Fibroblast of the aortic adventitia (primary cell): ENCODE results near the gene OPCML. TPM values are rescaled to one million over a fixed set of nuclear protein-coding genes. Genes with fewer than 3 reads are reported as not detected.

Source experiments
- DNase-seq: peaks from one replicate; pipeline ENCODE4 v3.0.0-alpha.2; 2010; ENCODE audit warnings: low read depth
- H3K4me3 ChIP-seq: 2 replicates; pipeline ENCODE4 v1.5.1; 2011; ENCODE audit warnings: low read depth, mild to moderate bottlenecking, control low read depth, low read length, moderate library complexity
- total RNA-seq: library from RNA; depleted of rRNA; stranded (reverse); fragments of >200 nt; gene quantifications from 2 replicates; pipeline ENCODE4 v1.2.3, GENCODE V29; 2012; ENCODE audit warnings: low replicate concordance
- TF ChIP-seq, protein P1 (sequence below): IDR thresholded peaks from 2 replicates; pipeline ENCODE4 v1.5.1; 2011; ENCODE audit warnings: mild to moderate bottlenecking, low read length, control low read depth, inconsistent platforms; ENCODE audit not compliant: insufficient read depth

The OPCML gene
- total RNA-seq, 1 donor, result 0.18 TPM

DNA sequence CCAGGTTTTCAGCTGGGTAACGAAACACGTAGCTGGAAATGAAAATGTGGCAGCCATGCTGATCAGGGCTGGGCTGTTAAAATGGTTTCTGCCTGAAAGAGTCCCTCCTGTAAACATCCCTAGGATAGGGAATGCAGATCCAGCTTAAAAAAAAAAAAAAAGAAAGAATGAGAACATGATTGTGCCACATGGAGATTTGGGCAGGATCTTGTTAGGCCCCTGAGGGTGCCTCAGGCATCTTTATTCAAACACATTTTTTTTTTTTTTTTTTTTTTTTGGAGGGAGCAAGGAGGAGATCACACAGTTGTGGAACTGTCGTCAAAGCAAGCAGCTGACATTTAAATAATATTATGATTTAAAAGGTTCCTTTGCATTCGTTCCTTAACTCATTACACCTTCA lies 900.3 kb downstream of the OPCML start:
- H3K4me3 ChIP-seq, result no peak overlapping the region
- DNase-seq, result no peak
- TF ChIP-seq, protein P1, sequence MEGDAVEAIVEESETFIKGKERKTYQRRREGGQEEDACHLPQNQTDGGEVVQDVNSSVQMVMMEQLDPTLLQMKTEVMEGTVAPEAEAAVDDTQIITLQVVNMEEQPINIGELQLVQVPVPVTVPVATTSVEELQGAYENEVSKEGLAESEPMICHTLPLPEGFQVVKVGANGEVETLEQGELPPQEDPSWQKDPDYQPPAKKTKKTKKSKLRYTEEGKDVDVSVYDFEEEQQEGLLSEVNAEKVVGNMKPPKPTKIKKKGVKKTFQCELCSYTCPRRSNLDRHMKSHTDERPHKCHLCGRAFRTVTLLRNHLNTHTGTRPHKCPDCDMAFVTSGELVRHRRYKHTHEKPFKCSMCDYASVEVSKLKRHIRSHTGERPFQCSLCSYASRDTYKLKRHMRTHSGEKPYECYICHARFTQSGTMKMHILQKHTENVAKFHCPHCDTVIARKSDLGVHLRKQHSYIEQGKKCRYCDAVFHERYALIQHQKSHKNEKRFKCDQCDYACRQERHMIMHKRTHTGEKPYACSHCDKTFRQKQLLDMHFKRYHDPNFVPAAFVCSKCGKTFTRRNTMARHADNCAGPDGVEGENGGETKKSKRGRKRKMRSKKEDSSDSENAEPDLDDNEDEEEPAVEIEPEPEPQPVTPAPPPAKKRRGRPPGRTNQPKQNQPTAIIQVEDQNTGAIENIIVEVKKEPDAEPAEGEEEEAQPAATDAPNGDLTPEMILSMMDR, result no peak

DNA sequence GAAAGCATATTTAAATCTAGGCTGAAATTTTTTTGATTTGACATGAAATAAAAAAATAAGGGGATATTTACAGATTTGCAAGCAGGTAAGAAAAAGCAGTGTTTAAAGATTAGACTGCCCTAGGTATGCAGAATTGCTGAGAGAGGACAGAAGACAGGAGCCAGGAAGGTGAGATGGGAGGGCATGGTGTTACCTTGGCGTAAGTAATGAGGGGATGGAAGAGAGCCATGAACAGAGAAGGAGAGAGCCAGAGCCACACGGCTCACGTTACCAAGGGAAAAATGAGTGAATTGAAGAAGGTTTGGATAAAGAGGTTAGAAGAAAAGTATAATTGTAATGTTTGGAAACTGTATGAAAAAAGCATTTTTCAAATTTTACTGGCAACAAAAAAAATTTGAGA lies 904.3 kb downstream of the OPCML start:
- no peak overlapping the region for H3K4me3 ChIP-seq
- TF ChIP-seq, protein P1, result no peak

DNA sequence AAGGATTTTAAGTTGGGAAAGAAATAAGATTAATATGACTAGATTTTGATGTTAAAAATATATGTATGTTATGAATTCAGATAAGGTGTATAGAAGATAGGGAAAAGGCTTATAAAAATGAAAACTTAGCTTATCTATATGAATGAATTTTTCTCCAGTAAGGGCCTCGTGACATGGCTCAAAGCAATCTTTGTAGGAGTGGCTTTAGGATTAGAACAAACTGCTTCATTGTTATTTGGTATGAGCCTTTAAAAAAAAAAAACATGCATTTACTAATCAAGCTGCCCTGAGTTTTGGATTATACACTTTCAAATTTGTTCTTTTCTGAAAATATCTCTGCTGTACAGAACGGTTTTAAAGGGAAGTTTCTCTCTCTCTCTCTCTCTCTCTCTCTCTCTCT lies 905.9 kb downstream of the OPCML start:
- no peak for DNase-seq
- no peak overlapping the region for H3K4me3 ChIP-seq
- TF ChIP-seq, protein P1, result no peak

More for the DNA sequence above, 904.3 kb downstream of the OPCML start:
- no peak for DNase-seq

DNA sequence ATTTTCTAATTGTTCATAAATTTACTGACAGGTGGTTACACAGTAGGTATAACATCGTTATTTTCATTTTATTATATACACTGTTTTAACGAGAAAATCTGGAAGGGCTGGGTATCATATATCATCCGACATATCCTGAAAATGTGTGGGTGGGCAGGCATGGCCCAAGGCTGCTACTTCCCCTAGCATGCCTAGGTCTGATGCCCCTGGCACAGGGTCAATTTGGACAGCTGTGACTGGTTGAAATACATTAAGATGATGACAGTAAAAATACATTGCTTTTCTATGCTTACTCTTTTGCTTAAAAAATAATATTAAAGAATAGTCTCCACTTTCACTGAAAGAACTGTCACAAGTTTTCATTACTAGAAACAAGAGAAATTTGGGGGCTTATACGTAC lies 908.8 kb downstream of the OPCML start:
- DNase-seq, result no peak
- no peak overlapping the region for H3K4me3 ChIP-seq
- TF ChIP-seq, protein P1, result no peak

DNA sequence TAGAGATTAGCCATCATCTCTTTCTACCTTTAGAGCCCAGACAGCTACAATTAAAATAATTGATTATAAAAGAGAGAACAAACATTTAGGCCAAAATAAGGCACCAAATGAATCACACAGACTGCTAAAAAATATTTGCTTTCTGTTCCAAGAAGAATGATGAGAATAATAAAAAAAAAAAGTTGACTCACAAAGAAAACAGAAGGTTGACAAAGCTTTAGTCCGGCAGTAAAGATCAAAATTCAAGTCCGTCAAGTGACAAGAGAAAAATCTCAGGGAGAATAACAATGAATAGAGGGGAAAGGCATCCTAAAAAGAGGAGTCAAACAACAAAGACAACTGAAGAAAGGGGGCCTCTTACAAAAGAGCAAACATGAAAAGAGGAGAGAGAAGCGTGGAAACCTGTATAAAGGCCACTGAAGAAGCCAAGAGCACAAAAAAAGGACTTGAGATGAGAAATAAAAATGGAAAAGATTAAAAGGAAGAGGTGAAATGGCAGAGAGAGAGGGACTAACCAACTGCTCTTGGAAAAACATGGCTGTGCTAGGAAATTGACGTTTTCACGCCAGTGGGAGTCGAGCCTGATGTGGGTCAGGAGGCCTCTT lies 910.2 kb downstream of the OPCML start:
- no peak for DNase-seq
- TF ChIP-seq, protein P1, result no peak
- H3K4me3 ChIP-seq, result no peak overlapping the region

DNA sequence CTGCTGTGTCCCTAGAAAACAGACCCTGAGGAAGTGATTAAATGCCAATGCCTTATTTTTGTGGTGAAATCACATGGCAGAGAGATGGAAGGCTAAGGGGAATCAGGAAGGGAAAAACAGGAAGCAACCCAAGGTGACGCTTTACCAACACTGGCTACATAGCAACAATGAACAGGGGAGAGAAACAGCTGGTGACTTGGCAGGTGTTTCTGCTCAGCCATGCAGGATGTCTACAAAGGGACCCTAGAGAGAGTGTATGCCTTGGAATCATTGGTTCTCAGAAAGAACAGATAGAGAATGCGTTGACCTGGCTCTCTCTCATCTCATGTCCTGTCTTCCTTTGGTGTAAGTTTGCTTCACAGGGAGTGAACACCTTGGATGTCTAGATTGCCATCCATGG lies 911.9 kb downstream of the OPCML start:
- DNase-seq, result no peak
- no peak overlapping the region for H3K4me3 ChIP-seq
- TF ChIP-seq, protein P1, result no peak

DNA sequence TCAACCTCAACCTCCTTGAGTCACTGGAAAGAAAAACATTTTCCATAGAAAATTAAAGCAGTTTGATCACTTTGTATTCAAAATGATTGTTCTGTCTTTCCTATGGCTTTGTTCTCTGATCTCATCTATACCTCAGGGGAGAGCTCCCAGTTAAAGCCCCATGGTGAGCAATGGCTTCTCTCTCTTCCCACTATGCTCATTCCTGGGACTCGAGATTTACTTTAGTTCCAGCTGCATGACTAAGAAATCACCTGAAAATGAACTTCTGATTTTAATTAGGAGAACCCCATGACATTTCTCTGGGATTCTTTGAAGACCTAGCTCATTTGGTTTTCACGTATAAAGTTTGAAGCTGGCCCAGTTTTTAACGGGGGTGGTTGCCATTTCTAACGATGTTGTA lies 921.5 kb downstream of the OPCML start:
- no peak overlapping the region for H3K4me3 ChIP-seq
- TF ChIP-seq, protein P1, result no peak
- no peak for DNase-seq
